Liver (tissue), 9 donors: ENCODE data around the gene GAD1. TPM values are rescaled to one million over a fixed set of nuclear protein-coding genes. Genes with fewer than 3 reads are reported as not detected.

Source experiments
- DNase-seq: peaks from one replicate; pipeline ENCODE4 v3.0.0-alpha.2; 2017; ENCODE audit warnings: low spot score
- H3K27ac ChIP-seq, 2 donors: one replicate each; pipeline ENCODE4 v1.7.0; 2013; ENCODE audit warnings: inconsistent platforms in 2 of 2, low read length in 2 of 2, control low read depth in 1 of 2, low read depth in 1 of 2, mild to moderate bottlenecking in 1 of 2
- H3K27me3 ChIP-seq, 4 donors: one replicate each; pipeline versions ENCODE4 v1.6.1 to v1.7.0; 2013; ENCODE audit warnings: low read length in 3 of 4, inconsistent platforms in 1 of 4, mild to moderate bottlenecking in 1 of 4, moderate library complexity in 1 of 4; ENCODE audit not compliant: control insufficient read depth in 4 of 4, insufficient read depth in 4 of 4
- H3K36me3 ChIP-seq, 4 donors: one replicate each; pipeline versions ENCODE4 v1.6.1 to v1.7.0; 2013; ENCODE audit warnings: low read length in 3 of 4, mild to moderate bottlenecking in 3 of 4, low read depth in 1 of 4, moderate library complexity in 1 of 4; ENCODE audit not compliant: control insufficient read depth in 4 of 4, insufficient read depth in 3 of 4
- H3K4me1 ChIP-seq, 4 donors: one replicate each; pipeline versions ENCODE4 v1.6.1 to v1.7.0; 2013; ENCODE audit warnings: low read length in 3 of 4, mild to moderate bottlenecking in 3 of 4, moderate library complexity in 1 of 4; ENCODE audit not compliant: control insufficient read depth in 4 of 4, insufficient read depth in 4 of 4
- H3K4me3 ChIP-seq, 3 donors: one replicate each; pipeline versions ENCODE4 v1.6.1 to v1.7.0; 2013; ENCODE audit warnings: low read length in 3 of 3, control low read depth in 1 of 3, low read depth in 1 of 3, mild to moderate bottlenecking in 1 of 3
- H3K9ac ChIP-seq, 2 donors: one replicate each; pipeline ENCODE4 v1.7.0; 2013; ENCODE audit warnings: low read length in 2 of 2, mild to moderate bottlenecking in 2 of 2, moderate library complexity in 2 of 2, control low read depth in 1 of 2, low read depth in 1 of 2
- H3K9me3 ChIP-seq, 4 donors: one replicate each; pipeline versions ENCODE4 v1.6.1 to v1.7.0; 2013; ENCODE audit warnings: low read length in 3 of 4; ENCODE audit not compliant: control insufficient read depth in 4 of 4
- ATF3 ChIP-seq: IDR thresholded peaks from 2 replicates; pipeline ENCODE4 v1.6.1; 2016; ENCODE audit warnings: antibody characterized with exemption
- EGR1 ChIP-seq, 2 donors: IDR thresholded peaks; 2 replicates each; pipeline ENCODE4 v1.6.1; 2016 to 2018; ENCODE audit warnings: antibody characterized with exemption in 2 of 2, low read depth in 2 of 2
- FOXA1 ChIP-seq: IDR thresholded peaks from 2 replicates; pipeline ENCODE4 v1.6.1; 2016; ENCODE audit warnings: antibody characterized with exemption
- FOXA2 ChIP-seq: IDR thresholded peaks from 2 replicates; pipeline ENCODE4 v1.6.1; 2016; ENCODE audit warnings: antibody characterized with exemption
- GABPA ChIP-seq, 2 donors: IDR thresholded peaks in 1 of 2; conservative IDR thresholded peaks in 1 of 2; 2 replicates each; pipeline ENCODE4 v1.6.1; 2016; ENCODE audit warnings: antibody characterized with exemption in 2 of 2, mild to moderate bottlenecking in 1 of 2, moderate library complexity in 1 of 2
- HNF4G ChIP-seq: IDR thresholded peaks from 2 replicates; pipeline ENCODE4 v1.6.1; 2016; ENCODE audit warnings: antibody characterized with exemption
- JUND ChIP-seq, 2 donors: IDR thresholded peaks; 2 replicates each; pipeline ENCODE4 v1.6.1; 2016; ENCODE audit warnings: antibody characterized with exemption in 2 of 2
- MAX ChIP-seq: IDR thresholded peaks from 2 replicates; pipeline ENCODE4 v1.6.1; 2016; ENCODE audit warnings: antibody characterized with exemption
- NR2F2 ChIP-seq: IDR thresholded peaks from 2 replicates; pipeline ENCODE4 v1.6.1; 2016; ENCODE audit warnings: antibody characterized with exemption
- RAD21 ChIP-seq, 2 donors: IDR thresholded peaks; 2 replicates each; pipeline ENCODE4 v1.6.1; 2016; ENCODE audit warnings: antibody characterized with exemption in 2 of 2, mild to moderate bottlenecking in 2 of 2
- RXRA ChIP-seq, 2 donors: IDR thresholded peaks; 2 replicates each; pipeline ENCODE4 v1.6.1; 2017 to 2018; ENCODE audit warnings: antibody characterized with exemption in 2 of 2, mild to moderate bottlenecking in 1 of 2
- SP1 ChIP-seq: IDR thresholded peaks from 2 replicates; pipeline ENCODE4 v1.6.1; 2018; ENCODE audit warnings: antibody characterized with exemption, mild to moderate bottlenecking
- TAF1 ChIP-seq: conservative IDR thresholded peaks from 2 replicates; pipeline ENCODE4 v1.6.1; 2016; ENCODE audit warnings: antibody characterized with exemption, mild to moderate bottlenecking
- YY1 ChIP-seq: IDR thresholded peaks from 2 replicates; pipeline ENCODE4 v1.6.1; 2016; ENCODE audit warnings: antibody characterized with exemption, mild to moderate bottlenecking
- ZBTB33 ChIP-seq: IDR thresholded peaks from 2 replicates; pipeline ENCODE4 v1.6.1; 2016; ENCODE audit warnings: antibody characterized with exemption
- WGBS: extraction: QIAGEN DNeasy Blood & Tissue Kit; methylation state at CpG from one replicate; pipeline ENCODE4 v1.1.7; 2013; 5-methylcytosine and 5-hydroxymethylcytosine counted together
- polyA plus RNA-seq, 2 donors: library from polyadenylated mRNA; stranded (reverse) in 1 of 2; unstranded in 1 of 2; fragments of 200-250 nt in 1 of 2; fragments of >200 nt in 1 of 2; fragmentation: Nextera tagmentation in 1 of 2; extraction: Ambion mirVana in 1 of 2; gene quantifications; one replicate each; pipeline versions ENCODE4 v1.2.1 to v1.2.3, GENCODE V29; 2013 to 2015
- total RNA-seq, 2 donors: library from RNA; depleted of rRNA; stranded (reverse); fragments of >200 nt; gene quantifications; one replicate each; pipeline ENCODE4 v1.2.3, GENCODE V29; 2014
- donor health status: healthy.
- donor health status: healthy.
- donor health status: healthy.
- donor health status: healthy.
- donor health status: healthy.

Gene GAD1
- total and polyA plus RNA-seq, 4 donors, result 0.08 to 0.19 TPM; not detected in 2

GRCh38 chr2:170863087-170863486 lies 46.4 kb downstream of the GAD1 start:
- TF ChIP-seq HNF4G, result no peak
- no peak for TF ChIP-seq YY1
- TF ChIP-seq GABPA (IDR thresholded peaks at IDR 0.05 in 1 of 2, conservative IDR thresholded peaks at IDR 0.05 in 1 of 2), result no peak
- Histone ChIP-seq H3K4me3 (no peak overlapping the region), H3K9me3 (peaks cover 0 to 2% (median 0%) of the 10 kb centered on the region in 4 donors), H3K36me3 (no peaks in the 10 kb centered on the region), H3K4me1 (no peaks in the 10 kb centered on the region), H3K27me3 (peaks cover 0 to 2% (median 0%) of the 10 kb centered on the region in 4 donors), H3K27ac (no peak overlapping the region), H3K9ac (no peak overlapping the region)
- WGBS, result 89% methylated on average over 4 of the region's 4 CpGs
- DNase-seq, result no peak

GRCh38 chr2:170869036-170869435 lies 52.3 kb downstream of the GAD1 start:
- no peak overlapping the region for H3K4me3 ChIP-seq
- WGBS, result 81% methylated on average over 1 of the region's 1 CpG
- no peaks in the 10 kb centered on the region for H3K27me3 ChIP-seq
- no peak overlapping the region for H3K9ac ChIP-seq
- H3K27ac ChIP-seq, result no peak overlapping the region
- DNase-seq, result no peak
- no peaks in the 10 kb centered on the region for H3K9me3 ChIP-seq
- TF ChIP-seq MAX (no peak), ATF3 (no peak), JUND (IDR thresholded peaks at IDR 0.05) (no peak), RXRA (IDR thresholded peaks at IDR 0.05) (no peak)
- H3K36me3 ChIP-seq, result no peaks in the 10 kb centered on the region
- peaks cover 0 to 3% (median 0%) of the 10 kb centered on the region in 4 donors for H3K4me1 ChIP-seq

- H3K27ac ChIP-seq, result no peak overlapping the region
- DNase-seq, result no peak
- no peak overlapping the region for H3K9ac ChIP-seq
- 88% methylated on average over 4 of the region's 4 CpGs for WGBS
- no peaks in the 10 kb centered on the region for H3K27me3 ChIP-seq
- TF ChIP-seq RAD21 (IDR thresholded peaks at IDR 0.05) (no peak), MAX (no peak), ZBTB33 (no peak), FOXA1 (no peak), NR2F2 (no peak), TAF1 (no peak), FOXA2 (no peak), HNF4G (no peak), SP1 (no peak), JUND (IDR thresholded peaks at IDR 0.05) (no peak), EGR1 (IDR thresholded peaks at IDR 0.05; ENCODE audit: low read depth in 2 of 2) (no peak), YY1 (no peak), GABPA (IDR thresholded peaks at IDR 0.05 in 1 of 2, conservative IDR thresholded peaks at IDR 0.05 in 1 of 2) (no peak)
- no peaks in the 10 kb centered on the region for H3K36me3 ChIP-seq
- H3K9me3 ChIP-seq, result no peaks in the 10 kb centered on the region
- H3K4me3 ChIP-seq, result no peak overlapping the region
- H3K4me1 ChIP-seq, result peaks cover 0 to 3% (median 0%) of the 10 kb centered on the region in 4 donors
These were observed 52.8 kb downstream of the GAD1 start for GRCh38 chr2:170869461-170869860.
